GM21619 (cell line): ENCODE data around the gene KLF6.

Experiments
- ATAC-seq: cut with Tn5 transposase; IDR thresholded peaks from one replicate; pipeline ENCODE4 v1.9.1; 2021; ENCODE audit not compliant: unreplicated experiment

The KLF6 gene

DNA sequence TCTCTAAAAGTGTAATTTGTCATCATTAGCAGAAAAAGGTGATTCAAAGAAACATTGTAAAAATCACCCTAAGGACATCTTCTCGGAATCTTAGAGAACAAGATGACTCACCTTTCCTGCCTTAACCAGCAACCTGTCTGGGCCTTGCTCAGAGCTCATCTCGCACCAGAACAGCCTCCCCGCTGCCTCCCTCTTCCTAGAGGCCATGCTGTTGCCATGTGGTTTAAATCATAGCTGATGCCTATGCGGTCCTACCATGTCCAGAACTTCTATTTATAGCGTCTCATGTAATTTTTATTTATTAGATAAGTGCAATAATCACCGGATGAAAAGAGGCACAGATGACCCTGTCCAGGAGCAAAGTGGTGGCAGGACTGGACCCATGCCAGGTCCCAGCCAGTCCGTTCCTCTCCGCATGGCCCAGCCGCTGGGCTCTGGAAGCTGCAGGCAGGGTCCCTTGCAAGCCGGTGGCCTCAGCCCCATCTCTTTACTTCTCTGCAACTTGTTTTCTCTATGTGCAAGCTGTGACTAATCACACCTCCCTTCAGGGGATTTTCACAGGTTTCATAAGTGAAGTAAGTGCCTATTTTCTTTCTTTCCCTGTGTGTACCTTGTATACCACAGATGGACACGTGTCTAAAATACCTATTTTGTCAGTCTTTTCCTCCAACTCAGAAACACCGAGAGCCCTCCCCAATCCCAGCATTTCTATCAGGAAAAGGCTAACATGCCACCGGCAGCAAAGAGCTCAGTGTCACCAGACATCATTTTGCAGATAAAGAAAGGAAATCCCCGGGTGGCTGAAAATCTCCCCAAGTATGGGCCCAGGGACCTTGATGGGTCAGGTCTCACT is 27.1 kb downstream of the KLF6 start:
- ATAC-seq, result peak; percentile 75

DNA sequence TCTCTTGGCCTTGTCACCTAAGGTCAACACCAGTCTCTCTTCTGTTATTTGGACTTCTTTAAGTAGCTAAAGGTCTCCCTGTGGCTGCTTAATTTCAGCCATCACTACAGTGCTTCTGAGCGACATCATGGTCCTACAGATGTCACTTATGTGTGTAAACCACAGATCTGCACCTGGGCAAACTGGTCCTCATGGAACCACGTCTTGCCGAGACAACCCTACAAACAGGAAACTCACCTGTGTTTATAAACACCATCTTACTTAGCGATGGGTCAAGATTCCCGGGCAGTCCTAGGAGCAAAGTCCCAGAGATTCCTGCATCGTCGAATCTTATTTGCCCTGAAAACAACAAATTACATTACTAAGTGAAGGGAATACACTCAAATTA is 27.8 kb downstream of the KLF6 start:
- ATAC-seq, result no peak

GRCh38 chr10:3756360-3756740 is 28.7 kb downstream of the KLF6 start:
- no peak for ATAC-seq

- ATAC-seq, result no peak
Observed at GRCh38 chr10:3755440-3756359, 29.3 kb downstream of the KLF6 start.

GRCh38 chr10:3754727-3755439 is 30.1 kb downstream of the KLF6 start:
- no peak for ATAC-seq

- ATAC-seq, result no peak
Observed at GRCh38 chr10:3750854-3751253, 34.2 kb downstream of the KLF6 start.

DNA sequence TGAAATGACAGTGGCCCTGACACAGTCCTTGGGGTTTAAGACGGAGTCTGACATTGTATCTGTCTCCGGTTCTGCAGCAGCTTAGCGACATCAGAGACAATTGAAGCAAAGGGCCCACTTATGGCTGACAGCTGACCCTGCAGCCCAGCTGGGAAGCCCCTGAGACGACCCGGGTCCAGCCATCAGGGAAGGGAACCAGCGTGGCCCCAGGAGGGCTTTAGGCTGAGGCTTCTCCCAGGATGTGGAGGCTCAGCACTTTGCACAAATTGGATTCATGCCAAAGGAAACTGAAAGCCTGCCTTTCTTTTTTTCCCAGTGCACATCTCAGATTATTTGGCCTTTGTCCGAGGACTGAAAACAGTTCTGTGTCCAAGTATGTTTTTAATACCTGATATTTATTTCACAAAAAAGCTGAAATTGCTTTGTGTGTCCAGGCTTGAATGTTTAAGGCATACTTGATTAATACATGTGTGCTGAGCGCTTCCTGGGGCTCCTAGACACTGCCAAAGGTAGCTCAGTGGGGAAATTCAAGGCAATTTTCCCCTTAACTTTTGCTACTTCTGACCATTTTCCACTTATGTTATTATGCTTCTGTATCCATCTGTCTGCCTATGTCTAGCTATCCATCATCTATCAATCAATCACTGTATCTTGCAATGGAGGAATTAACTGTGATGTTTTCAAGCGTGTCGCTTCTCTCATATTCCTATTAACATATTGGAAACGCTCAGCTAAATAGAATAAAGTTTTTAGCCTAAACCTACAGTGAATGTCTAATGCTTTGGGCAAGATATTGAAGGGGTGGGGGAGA is 34.8 kb downstream of the KLF6 start:
- ATAC-seq, result no peak

DNA sequence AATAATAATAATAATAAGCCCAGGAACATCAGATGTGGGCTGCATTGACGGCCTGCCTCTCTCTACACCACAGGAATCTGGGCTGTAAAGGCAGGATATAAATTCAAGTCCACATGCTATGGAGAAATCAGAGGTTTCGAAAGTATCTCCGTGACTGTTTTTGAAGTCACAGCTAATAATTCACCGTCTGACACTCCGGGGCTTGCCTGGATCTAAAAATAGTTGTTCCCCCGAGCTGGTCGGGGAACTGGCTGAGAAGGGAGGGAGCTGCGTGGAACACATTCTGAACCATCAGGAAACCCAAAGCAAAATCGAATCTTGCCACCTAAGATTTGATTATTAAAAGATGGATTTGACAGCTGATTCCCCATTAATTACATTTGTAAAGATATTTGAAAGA is 35.4 kb downstream of the KLF6 start:
- no peak for ATAC-seq

DNA sequence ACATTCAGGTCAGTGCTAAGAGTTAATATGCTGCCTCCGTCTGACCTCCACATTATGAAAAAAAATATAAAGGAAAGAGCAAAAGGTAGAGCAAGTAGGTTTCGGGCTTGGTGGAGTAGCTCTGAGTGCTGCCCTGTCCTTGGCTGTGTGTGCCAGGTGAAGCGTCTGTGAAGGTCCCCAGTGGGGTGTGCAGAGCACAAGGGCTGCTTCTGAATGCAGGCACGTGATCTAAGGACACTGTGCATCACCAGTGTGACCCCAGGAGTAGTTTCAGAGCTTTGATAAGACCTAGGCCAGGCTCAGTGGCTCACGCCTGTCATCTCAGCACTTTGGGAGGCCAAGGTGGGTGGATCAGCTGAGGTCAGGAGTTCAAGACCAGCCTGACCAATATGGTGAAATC is 36.0 kb downstream of the KLF6 start:
- no peak for ATAC-seq

DNA sequence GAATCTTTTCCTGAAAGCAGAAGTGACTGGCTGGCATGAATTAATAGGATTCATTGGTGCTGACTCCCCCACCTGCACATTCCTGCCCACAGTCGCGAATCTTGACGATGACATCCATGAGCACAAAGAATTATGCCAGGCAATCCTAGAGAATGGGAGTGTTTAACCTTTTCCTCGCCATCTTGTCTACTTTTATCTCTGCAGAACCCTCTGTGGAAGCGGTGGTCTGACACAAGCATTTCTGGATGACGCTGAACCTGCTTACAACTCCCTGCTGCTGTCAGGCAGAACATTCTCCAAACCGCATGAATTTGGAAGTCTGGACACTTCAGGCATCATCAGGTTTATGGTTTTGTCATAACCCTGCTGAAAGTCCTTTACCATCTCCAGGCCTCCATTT is 36.5 kb downstream of the KLF6 start:
- ATAC-seq, result no peak

DNA sequence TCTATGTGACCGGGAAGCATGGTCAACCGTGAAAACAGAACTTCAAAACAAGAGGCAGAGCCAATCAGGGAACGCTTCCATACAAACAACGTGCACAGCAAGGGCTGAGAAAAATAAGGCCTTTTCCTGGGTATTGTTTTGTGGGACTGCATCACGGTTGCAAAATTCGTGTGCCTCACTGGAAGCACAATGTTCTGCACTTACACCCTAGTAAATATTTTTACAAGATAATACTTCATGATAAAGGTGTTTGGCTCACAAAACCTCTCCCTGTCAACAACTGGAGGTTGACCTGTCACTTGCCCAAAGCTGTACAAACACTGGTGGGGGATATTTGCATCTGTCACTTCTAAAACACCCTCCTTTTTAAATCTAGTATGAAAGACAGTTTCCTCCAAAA is 37.0 kb downstream of the KLF6 start:
- ATAC-seq, result no peak

DNA sequence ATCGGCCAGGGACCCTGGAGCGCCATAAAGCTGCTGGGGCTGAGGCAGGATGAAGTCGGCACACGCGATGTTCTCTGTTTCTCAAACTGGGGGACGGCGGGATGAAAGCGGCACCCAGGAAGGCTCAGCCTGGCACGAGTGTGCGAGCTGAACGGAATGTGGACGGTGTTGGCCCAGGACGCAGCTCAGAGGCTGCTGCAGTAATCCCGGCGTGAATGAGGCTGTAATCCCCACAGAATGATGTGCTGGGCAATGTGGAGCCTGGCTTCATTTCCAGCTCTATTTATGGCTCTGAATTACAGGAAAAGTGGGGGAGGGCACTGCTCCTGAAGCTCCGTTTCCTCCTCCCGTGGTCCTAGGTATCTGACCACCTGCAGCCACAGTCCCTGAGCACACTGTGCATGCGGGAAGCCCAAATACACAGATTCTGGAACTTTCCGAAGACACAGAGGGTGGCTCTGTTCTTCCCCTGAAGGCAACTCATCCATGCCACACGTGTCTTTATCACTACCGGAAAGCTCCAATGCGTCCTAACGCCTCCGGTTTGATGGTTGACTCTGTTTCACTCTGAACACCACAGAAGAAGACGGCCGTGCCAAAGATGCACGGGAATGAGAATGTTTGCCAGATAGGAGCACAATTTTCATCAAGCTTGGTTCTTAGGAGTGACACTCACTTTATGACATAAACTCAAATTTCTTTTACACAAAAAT is 37.6 kb downstream of the KLF6 start:
- ATAC-seq, result no peak

GRCh38 chr10:3746634-3747033 is 38.4 kb downstream of the KLF6 start:
- no peak for ATAC-seq

DNA sequence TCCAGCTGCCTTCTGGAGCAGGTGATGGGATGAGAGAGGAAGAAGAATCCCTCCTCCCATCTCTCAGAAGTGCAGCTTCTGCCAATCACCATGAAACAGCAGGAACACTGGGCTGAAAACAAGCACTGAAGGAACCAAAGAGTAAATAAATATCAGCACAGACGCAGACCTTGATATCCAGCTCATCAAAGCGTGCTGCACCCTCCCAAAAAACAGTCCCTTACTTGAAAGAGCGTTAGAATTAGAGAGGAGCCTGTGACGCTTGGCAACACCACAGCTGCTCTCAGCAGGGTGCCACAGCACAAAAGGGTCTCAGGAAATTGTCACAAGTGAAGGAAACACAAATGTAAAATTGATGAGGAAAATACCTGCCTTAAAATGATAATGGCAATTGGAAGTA is 39.5 kb downstream of the KLF6 start:
- ATAC-seq, result no peak

- no peak for ATAC-seq
Observed at GRCh38 chr10:3741688-3742461, 43.1 kb downstream of the KLF6 start.

DNA sequence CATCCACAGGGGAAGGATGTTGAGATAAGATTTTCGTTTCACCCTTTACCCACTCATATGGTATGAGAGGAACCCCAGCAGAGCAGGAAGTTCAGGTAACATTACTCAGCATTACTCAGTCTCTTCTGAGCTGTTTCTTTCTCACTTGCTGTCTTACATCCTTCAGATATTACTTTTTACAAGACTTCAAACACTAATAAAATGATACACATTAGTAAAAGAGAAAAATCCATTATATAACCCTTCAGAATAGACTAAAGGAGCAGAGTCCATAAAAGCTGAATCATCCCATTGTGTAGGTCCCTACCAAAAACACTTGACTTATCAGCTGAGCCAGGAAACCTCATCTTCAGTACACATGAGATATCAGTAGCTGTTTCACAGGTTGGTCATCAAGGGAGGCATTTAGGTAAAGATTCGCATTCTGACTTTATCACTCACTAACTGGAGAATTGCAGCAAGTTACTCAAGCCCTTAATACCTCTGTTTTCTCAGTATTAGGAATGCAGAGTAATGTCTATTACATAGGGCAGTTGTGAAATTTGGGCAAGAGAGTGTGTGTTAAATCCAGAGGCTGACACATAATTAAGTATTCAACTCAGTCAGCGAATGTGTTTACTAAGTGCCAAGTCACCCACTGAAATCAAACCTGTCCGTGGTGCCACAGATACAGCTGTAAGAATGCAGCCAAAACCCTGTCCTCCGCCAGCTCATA is 44.7 kb downstream of the KLF6 start:
- ATAC-seq, result peak; percentile 50

- no peak for ATAC-seq
Observed at GRCh38 chr10:3738855-3739350, 46.1 kb downstream of the KLF6 start.

DNA sequence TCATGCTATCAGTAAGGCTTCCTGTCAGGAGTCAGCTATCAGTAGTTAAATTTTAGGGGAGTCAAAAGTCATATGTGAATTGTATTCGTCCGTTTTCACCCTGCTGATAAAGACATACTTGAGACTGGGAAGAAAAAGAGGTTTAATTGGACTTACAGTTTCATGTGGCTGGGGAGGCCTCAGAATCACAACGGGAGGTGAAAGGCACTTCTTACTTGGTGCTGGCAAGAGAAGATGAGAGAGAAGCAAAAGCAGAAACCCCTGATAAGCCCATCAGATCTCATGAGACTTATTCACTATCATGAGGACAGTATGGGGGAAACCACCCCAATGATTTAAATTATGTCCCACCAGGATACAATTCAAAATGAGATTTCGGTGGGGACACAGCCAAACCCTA is 47.1 kb downstream of the KLF6 start:
- ATAC-seq, result no peak
